K562 (cell line): ENCODE results near the gene DCTN5. TPM values are rescaled to one million over a fixed set of nuclear protein-coding genes. Genes with fewer than 3 reads are reported as not detected.
A peak's percentile ranks its signal among the peaks of the same experiment; 100 is the strongest.

ENCODE experiments used
- ARNT ChIP-seq, 2 experiments: fragments of 450-650 bp; IDR thresholded peaks; 2 replicates each; pipeline ENCODE4 v1.6.1; 2016; ENCODE audit warnings: mild to moderate bottlenecking in 1 of 2
- CBX5 ChIP-seq: IDR thresholded peaks from 2 replicates; pipeline ENCODE4 v1.6.1; 2014; ENCODE audit warnings: low read depth, borderline replicate concordance
- EGR1 ChIP-seq: fragments of 450-650 bp; conservative IDR thresholded peaks from 2 replicates; pipeline ENCODE4 v1.6.1; 2017; ENCODE audit warnings: mild to moderate bottlenecking
- ERF ChIP-seq: fragments of 450-650 bp; formaldehyde crosslinking; IDR thresholded peaks from 2 replicates; pipeline ENCODE4 v1.4.0; 2020; ENCODE audit warnings: mild to moderate bottlenecking, mixed read lengths
- ETS2 ChIP-seq: IDR thresholded peaks from 2 replicates; pipeline ENCODE4 v1.6.1; 2016; ENCODE audit warnings: borderline replicate concordance, missing genetic modification characterization, mild to moderate bottlenecking, moderate library complexity, missing compliant biosample characterization; ENCODE audit not compliant: poor library complexity, severe bottlenecking
- FOS ChIP-seq: IDR thresholded peaks from 3 replicates; pipeline ENCODE4 v1.6.1; 2011; ENCODE audit not compliant: insufficient read length; ENCODE audit errors: extremely low read depth
- HEY1 ChIP-seq: fragments of 250-450 bp; sonication (Bioruptor Pico); IDR thresholded peaks from 2 replicates; pipeline ENCODE4 v1.5.0; 2020; ENCODE audit warnings: mild to moderate bottlenecking, moderate library complexity, borderline replicate concordance
- KLF1 ChIP-seq: fragments of 450-650 bp; IDR thresholded peaks from 2 replicates; pipeline ENCODE4 v1.6.1; 2016; ENCODE audit warnings: missing genetic modification characterization, missing compliant biosample characterization
- MBD2 ChIP-seq: sonication (generic); IDR thresholded peaks from 2 replicates; pipeline ENCODE4 v1.6.1; 2016; ENCODE audit warnings: low read depth, borderline replicate concordance
- MTA2 ChIP-seq: fragments of 450-650 bp; IDR thresholded peaks from 2 replicates; pipeline ENCODE4 v1.6.1; 2016; ENCODE audit warnings: low read depth
- NFIX ChIP-seq: fragments of 250-450 bp; sonication (Bioruptor Pico); IDR thresholded peaks from 2 replicates; pipeline ENCODE4 v1.4.0; 2020; ENCODE audit warnings: low read depth, mild to moderate bottlenecking, moderate library complexity
- RFX5 ChIP-seq: IDR thresholded peaks from 2 replicates; pipeline ENCODE4 v1.6.1; 2011; ENCODE audit warnings: low read depth, mild to moderate bottlenecking, improper control_type of control experiment, low read length
- SP1 ChIP-seq: sonication (generic); formaldehyde crosslinking; IDR thresholded peaks from 2 replicates; pipeline ENCODE4 v1.8.1; 2022; ENCODE audit warnings: mild to moderate bottlenecking, missing genetic modification reagents
- TAF7 ChIP-seq: fragments of 450-650 bp; IDR thresholded peaks from 2 replicates; pipeline ENCODE4 v1.6.1; 2016; ENCODE audit warnings: missing genetic modification characterization, missing compliant biosample characterization
- WHSC1 ChIP-seq: IDR thresholded peaks from one replicate; pipeline ENCODE4 v1.6.1; 2012; ENCODE audit warnings: low read length, control low read depth, inconsistent platforms
- ZFP36 ChIP-seq: fragments of 150-350 bp; IDR thresholded peaks from 2 replicates; pipeline ENCODE4 v1.6.1; 2018; ENCODE audit warnings: low read length, low read depth; ENCODE audit not compliant: partially characterized antibody
- ZNF12 ChIP-seq: sonication (generic); formaldehyde crosslinking; IDR thresholded peaks from 2 replicates; pipeline ENCODE4 v1.4.0; 2020; ENCODE audit warnings: mild to moderate bottlenecking, missing genetic modification reagents
- ZNF143 ChIP-seq: sonication (generic); formaldehyde crosslinking; IDR thresholded peaks from 2 replicates; pipeline ENCODE4 v1.9.0; 2022; ENCODE audit warnings: mild to moderate bottlenecking, missing genetic modification reagents
- ZNF174 ChIP-seq: fragments of 250-450 bp; sonication (Bioruptor Pico); IDR thresholded peaks from 2 replicates; pipeline ENCODE4 v1.4.0; 2020; ENCODE audit warnings: mild to moderate bottlenecking
- ZNF584 ChIP-seq: fragments of 200-800 bp; sonication (Bioruptor generic); IDR thresholded peaks from 2 replicates; pipeline ENCODE4 v1.6.1; 2016; ENCODE audit warnings: low read depth, mild to moderate bottlenecking, missing genetic modification characterization, missing compliant biosample characterization
- ZNF644 ChIP-seq: fragments of 200-800 bp; sonication (Bioruptor generic); IDR thresholded peaks from 2 replicates; pipeline ENCODE4 v1.6.1; 2016; ENCODE audit warnings: low read depth, missing genetic modification characterization, missing compliant biosample characterization
- ZNF785 ChIP-seq: fragments of 250-450 bp; sonication (Bioruptor Pico); IDR thresholded peaks from 2 replicates; pipeline ENCODE4 v1.4.0; 2020; ENCODE audit warnings: mild to moderate bottlenecking
- polyA plus RNA-seq, 8 experiments: library from polyadenylated mRNA; depleted of rRNA in 4 of 8; stranded (reverse) in 5 of 8; unstranded in 3 of 8; fragments of >200 nt; fragmentation: Nextera tagmentation in 2 of 8; fragmentation: Illumina TruSeq in 1 of 8; extraction: Ambion mirVana in 2 of 8; extraction: Trizol in 1 of 8; gene quantifications; 2 replicates each; pipeline versions ENCODE4 v1.2.1 to v1.2.3, GENCODE V29; 2011 to 2014; ENCODE audit warnings: inconsistent platforms in 1 of 8, missing spikeins in 1 of 8
- total RNA-seq, 7 experiments: library from RNA; depleted of rRNA in 6 of 7; stranded (reverse); fragments of >200 nt in 6 of 7; fragmentation: Illumina TruSeq in 2 of 7; extraction: Trizol in 2 of 7; gene quantifications; 2 replicates each; pipeline versions ENCODE4 v1.2.1 to v1.2.3, GENCODE V29; 2011 to 2021; ENCODE audit warnings: low replicate concordance in 1 of 7
- TF ChIP-seq, protein P1 (sequence below), 2 experiments: IDR thresholded peaks in 1 of 2; conservative IDR thresholded peaks in 1 of 2; 2 replicates each; pipeline ENCODE4 v1.6.1; 2016; ENCODE audit warnings: low read depth in 2 of 2, mild to moderate bottlenecking in 1 of 2, missing compliant biosample characterization in 1 of 2, missing genetic modification characterization in 1 of 2, moderate library complexity in 1 of 2
- TF ChIP-seq, protein P2 (sequence below): IDR thresholded peaks from 2 replicates; pipeline ENCODE4 v1.6.1; 2016; ENCODE audit warnings: missing genetic modification characterization, missing compliant biosample characterization
- TF ChIP-seq, protein P3 (sequence below), 2 experiments: fragments of 250-450 bp in 1 of 2; fragments of 450-650 bp in 1 of 2; sonication (Bioruptor Pico) in 1 of 2; IDR thresholded peaks; 2 replicates each; pipeline versions ENCODE4 v1.6.1 to v1.8.0; 2016 to 2021; ENCODE audit warnings: mild to moderate bottlenecking in 2 of 2, moderate library complexity in 2 of 2, missing compliant biosample characterization in 1 of 2, missing genetic modification characterization in 1 of 2

DCTN5 gene
- total and polyA plus RNA-seq, 9 of the 15 experiments (the other 6 are each of a cell fraction or from before 2014, with no cell fraction given): 35.8 to 149 (median 75.9) TPM

DNA sequence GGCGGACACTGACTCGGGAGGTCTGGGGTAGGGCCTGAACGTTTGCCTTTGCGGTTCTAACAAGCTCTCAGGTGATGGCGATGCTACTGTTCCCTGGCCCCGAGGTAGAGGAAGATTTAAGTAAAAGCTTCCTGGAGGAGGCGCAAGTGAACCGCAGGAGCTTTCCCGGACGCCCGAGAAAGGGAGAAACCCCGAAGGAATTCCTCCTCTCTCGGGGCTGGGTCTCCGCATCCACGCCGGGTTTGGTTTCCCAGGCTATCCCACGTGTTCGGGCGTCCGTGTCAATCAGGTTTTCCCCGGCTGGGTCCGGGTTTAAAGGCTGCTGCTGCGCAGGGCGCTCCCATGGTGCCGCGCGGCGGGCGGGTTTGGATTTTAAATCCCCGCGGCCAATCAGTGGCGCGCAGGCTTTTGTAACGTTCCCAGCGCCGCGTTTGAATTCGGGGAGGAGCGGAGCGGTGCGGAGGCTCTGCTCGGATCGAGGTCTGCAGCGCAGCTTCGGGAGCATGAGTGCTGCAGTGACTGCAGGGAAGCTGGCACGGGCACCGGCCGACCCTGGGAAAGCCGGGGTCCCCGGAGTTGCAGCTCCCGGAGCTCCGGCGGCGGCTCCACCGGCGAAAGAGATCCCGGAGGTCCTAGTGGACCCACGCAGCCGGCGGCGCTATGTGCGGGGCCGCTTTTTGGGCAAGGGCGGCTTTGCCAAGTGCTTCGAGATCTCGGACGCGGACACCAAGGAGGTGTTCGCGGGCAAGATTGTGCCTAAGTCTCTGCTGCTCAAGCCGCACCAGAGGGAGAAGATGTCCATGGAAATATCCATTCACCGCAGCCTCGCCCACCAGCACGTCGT, 37.4 kb downstream of the DCTN5 start, which contains the start of gene PLK1 (continued):
- TF ChIP-seq ERF (CRISPR knock-in tag): no peak
- TF ChIP-seq ZNF12: no peak
- TF ChIP-seq ZNF785 (CRISPR knock-in tag): no peak
- TF ChIP-seq EGR1: no peak
- TF ChIP-seq ZNF174 (CRISPR knock-in tag): no peak
- TF ChIP-seq TAF7 (tag): no peak
- TF ChIP-seq, protein P1, sequence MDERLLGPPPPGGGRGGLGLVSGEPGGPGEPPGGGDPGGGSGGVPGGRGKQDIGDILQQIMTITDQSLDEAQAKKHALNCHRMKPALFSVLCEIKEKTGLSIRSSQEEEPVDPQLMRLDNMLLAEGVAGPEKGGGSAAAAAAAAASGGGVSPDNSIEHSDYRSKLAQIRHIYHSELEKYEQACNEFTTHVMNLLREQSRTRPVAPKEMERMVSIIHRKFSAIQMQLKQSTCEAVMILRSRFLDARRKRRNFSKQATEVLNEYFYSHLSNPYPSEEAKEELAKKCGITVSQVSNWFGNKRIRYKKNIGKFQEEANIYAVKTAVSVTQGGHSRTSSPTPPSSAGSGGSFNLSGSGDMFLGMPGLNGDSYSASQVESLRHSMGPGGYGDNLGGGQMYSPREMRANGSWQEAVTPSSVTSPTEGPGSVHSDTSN (CRISPR knock-in tag; IDR thresholded peaks at IDR 0.05; ENCODE audit: low read depth): peak; percentile 56; the same call in 1 of the 2 replicates
- TF ChIP-seq, protein P1 (tag; conservative IDR thresholded peaks at IDR 0.05; ENCODE audit: low read depth): peak; percentile 71
- no peak for TF ChIP-seq NFIX
- no peak for TF ChIP-seq FOS
- TF ChIP-seq RFX5: no peak
- TF ChIP-seq MTA2: no peak
- no peak for TF ChIP-seq WHSC1
- no peak for TF ChIP-seq CBX5
- no peak for TF ChIP-seq HEY1
- peak; percentile 85 for TF ChIP-seq ZNF143 (CRISPR knock-in tag)
- TF ChIP-seq, protein P2, sequence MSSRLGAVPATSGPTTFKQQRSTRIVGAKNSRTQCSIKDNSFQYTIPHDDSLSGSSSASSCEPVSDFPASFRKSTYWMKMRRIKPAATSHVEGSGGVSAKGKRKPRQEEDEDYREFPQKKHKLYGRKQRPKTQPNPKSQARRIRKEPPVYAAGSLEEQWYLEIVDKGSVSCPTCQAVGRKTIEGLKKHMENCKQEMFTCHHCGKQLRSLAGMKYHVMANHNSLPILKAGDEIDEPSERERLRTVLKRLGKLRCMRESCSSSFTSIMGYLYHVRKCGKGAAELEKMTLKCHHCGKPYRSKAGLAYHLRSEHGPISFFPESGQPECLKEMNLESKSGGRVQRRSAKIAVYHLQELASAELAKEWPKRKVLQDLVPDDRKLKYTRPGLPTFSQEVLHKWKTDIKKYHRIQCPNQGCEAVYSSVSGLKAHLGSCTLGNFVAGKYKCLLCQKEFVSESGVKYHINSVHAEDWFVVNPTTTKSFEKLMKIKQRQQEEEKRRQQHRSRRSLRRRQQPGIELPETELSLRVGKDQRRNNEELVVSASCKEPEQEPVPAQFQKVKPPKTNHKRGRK (tag): no peak
- peak; percentile 50; the same call in 1 of the 2 replicates for TF ChIP-seq KLF1 (tag)
- TF ChIP-seq MBD2: peak; percentile 63
- no peak for TF ChIP-seq ZFP36
- no peak for TF ChIP-seq ETS2 (tag)
- no peak for TF ChIP-seq ZNF584
- TF ChIP-seq SP1 (CRISPR knock-in tag): peak; percentile 55; the same call in 1 of the 2 replicates
- TF ChIP-seq ZNF644: no peak
- TF ChIP-seq ARNT (IDR thresholded peaks at IDR 0.05): no peak
- TF ChIP-seq, protein P3, sequence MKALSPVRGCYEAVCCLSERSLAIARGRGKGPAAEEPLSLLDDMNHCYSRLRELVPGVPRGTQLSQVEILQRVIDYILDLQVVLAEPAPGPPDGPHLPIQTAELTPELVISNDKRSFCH (CRISPR knock-in tag; IDR thresholded peaks at IDR 0.05): no peak
- TF ChIP-seq, protein P3 (tag; IDR thresholded peaks at IDR 0.05): peak; percentile 19; the same call in 1 of the 2 replicates
